ENCODE results near the gene ARMC5.

The ARMC5 gene

GRCh38 chr16:31476303-31477219, 17.3 kb downstream of the ARMC5 start:
- no peak for TF ChIP-seq GATA3 (IDR thresholded peaks at IDR 0.05; ENCODE audit: low read depth, low read length)

DNA sequence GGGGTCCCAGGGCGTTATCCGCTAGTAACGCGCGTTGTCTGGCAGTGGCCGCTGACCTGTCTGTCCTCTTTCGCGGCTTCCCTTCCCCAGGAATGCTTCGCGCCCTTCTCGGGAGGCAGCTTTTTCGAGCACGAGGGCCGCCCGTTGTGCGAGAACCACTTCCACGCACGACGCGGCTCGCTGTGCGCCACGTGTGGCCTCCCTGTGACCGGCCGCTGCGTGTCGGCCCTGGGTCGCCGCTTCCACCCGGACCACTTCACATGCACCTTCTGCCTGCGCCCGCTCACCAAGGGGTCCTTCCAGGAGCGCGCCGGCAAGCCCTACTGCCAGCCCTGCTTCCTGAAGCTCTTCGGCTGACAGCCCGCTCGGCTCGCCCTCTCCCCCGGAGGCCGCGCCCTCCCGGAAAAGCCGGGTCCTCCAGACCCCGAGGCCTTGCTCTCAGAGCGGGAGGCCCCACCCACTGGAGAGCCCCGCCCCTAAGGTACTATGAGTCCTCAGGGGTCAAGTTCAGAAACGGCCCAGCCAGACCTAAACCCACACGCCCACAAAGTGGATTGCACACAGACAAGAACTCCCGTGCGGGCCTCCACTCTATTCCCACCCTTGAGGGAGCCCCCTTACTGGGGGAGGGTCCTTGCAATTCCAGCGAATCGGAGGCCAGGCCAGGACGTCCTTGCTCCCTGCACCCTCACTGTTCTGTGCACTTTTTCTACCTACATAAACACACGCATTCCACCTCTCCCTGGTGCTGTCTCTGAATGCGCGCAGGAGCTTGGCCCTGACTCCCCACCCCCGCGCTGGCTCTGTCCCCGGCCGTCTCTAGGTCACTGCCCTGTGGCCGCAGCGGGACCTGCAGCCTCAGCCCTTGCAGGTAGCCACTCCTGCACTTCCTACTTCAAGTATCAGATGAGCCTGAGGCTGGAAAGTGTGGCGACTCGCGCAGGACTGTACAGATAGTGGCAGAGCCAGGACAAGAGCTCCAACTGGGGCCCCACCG, 18.2 kb downstream of the ARMC5 start:
- no peak for TF ChIP-seq GATA2 (IDR thresholded peaks at IDR 0.05; ENCODE audit: low read depth, low read length)

DNA sequence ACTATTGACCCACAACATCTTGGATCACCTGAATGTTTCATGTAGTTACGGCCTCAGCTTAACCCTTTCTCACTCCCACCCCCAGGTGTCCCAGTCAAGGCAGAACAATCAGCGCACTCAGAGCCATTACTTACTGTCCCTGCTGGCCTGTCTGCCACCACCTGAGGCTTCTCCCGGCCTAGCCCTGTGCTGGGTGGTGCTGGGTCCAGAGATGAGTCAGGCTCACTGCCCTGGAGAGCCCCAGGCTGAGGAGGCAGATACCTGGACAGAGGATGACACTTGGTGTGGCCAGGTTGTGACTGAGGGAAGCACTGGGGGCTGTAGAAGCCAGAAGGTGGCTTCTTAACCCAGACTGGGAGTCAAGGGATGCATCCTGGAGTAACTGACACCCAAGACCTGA, 19.7 kb downstream of the ARMC5 start:
- TF ChIP-seq GATA3 (IDR thresholded peaks at IDR 0.05; ENCODE audit: low read depth, low read length) (no peak), GATA2 (IDR thresholded peaks at IDR 0.05; ENCODE audit: low read depth, low read length) (no peak)

GRCh38 chr16:31479751-31480150, 20.4 kb downstream of the ARMC5 start:
- TF ChIP-seq GATA2 (IDR thresholded peaks at IDR 0.05; ENCODE audit: low read depth, low read length) (no peak), GATA3 (IDR thresholded peaks at IDR 0.05; ENCODE audit: low read depth, low read length) (no peak)

DNA sequence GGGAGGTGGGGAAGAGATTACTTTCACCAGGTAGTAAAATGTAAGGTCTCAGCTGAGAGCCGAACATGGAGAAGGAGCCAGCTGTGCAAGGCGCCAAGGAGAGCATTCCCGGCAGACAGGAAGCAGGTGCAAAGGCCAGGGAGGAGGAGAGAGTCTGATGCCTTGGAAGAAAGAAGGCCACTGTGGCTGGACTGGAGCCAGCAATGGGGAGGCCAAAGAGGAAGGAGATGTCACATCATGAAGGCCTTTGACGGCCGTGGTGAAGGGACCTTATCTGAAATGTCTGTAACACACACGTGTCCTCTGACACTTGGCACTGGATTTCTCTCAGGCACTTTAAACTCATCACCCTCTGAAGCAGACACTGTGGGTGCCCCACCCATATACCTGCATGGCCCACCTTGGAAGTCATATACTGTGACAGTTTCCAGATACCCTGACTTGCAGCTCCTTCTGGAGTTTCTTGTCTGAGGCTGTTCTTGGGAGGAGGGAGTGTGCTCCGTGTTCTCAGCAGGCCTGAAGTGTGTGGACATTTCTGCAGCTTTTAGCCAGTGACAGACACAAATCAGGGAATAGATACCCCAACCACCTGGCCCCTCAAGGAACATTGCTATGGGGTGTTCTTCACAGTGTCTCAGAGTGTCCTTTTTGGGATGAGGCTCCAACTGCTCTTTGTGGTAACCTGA, 21.7 kb downstream of the ARMC5 start:
- TF ChIP-seq GATA3 (IDR thresholded peaks at IDR 0.05; ENCODE audit: low read depth, low read length) (no peak), GATA2 (IDR thresholded peaks at IDR 0.05; ENCODE audit: low read depth, low read length) (no peak)

DNA sequence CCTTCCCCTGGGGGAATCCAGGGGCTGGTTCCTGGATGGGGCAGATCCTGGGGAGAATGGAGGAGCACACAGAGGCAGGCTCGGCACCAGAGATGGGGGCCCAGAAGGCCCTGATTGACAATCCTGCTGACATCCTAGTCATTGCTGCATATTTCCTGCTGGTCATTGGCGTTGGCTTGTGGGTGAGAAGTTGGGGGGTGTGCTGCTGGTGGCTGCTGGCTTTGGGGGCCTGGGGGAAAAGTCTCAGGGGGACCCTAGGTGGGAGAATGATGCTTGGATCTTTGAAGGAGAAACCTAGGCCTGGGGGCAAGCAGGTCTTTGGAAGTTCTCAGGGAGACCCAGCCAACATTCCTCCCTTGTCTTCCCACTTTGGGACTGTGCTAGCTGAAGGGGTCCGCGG, 23.8 kb downstream of the ARMC5 start, which contains the start of gene SLC5A2:
TSS of gene SLC5A2 (plus strand) at position 43 of the 400 bp plus-strand sequence. CDS start at position 57, 14 bp downstream.
- TF ChIP-seq GATA2 (IDR thresholded peaks at IDR 0.05; ENCODE audit: low read depth, low read length) = no peak
- no peak for TF ChIP-seq GATA3 (IDR thresholded peaks at IDR 0.05; ENCODE audit: low read depth, low read length)

DNA sequence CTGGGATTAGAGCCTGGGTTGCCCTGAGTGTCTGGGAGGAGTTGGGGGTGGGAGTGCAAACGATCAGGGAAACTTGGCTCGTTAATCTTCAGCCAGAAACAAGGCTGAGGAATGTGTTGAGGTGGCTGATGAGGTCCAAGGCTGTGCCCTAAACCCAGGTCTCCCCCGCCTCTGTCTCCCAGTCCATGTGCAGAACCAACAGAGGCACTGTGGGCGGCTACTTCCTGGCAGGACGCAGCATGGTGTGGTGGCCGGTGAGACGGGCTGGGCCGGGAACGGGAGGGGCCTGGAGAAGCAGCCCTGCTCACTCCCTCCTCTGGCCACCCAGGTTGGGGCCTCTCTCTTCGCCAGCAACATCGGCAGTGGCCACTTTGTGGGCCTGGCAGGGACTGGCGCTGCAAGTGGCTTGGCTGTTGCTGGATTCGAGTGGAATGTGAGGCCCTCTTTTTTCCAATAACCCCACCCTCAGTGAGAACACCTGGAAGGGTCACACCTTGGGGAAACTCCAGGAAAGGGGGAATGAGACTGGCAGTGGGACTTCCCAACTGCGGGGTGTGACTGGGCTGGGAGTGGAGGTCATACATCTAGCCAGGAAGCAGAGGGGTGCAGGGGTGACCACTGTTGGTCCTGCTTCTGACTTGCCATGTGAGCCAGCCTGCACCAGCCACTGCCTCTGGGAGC, 25.3 kb downstream of the ARMC5 start:
- TF ChIP-seq GATA3 (IDR thresholded peaks at IDR 0.05; ENCODE audit: low read depth, low read length) = no peak
- no peak for TF ChIP-seq GATA2 (IDR thresholded peaks at IDR 0.05; ENCODE audit: low read depth, low read length)

- TF ChIP-seq GATA2 (IDR thresholded peaks at IDR 0.05; ENCODE audit: low read depth, low read length) = no peak
- no peak for TF ChIP-seq GATA3 (IDR thresholded peaks at IDR 0.05; ENCODE audit: low read depth, low read length)
These were observed 26.3 kb downstream of the ARMC5 start for GRCh38 chr16:31485571-31485970.

- TF ChIP-seq GATA3 (IDR thresholded peaks at IDR 0.05; ENCODE audit: low read depth, low read length) (no peak), GATA2 (IDR thresholded peaks at IDR 0.05; ENCODE audit: low read depth, low read length) (no peak)
These were observed 26.7 kb downstream of the ARMC5 start for GRCh38 chr16:31486045-31486444.

GRCh38 chr16:31487071-31487719, 27.9 kb downstream of the ARMC5 start:
- TF ChIP-seq GATA3 (IDR thresholded peaks at IDR 0.05; ENCODE audit: low read depth, low read length) (no peak), GATA2 (IDR thresholded peaks at IDR 0.05; ENCODE audit: low read depth, low read length) (no peak)

- TF ChIP-seq GATA3 (IDR thresholded peaks at IDR 0.05; ENCODE audit: low read depth, low read length) (no peak), GATA2 (IDR thresholded peaks at IDR 0.05; ENCODE audit: low read depth, low read length) (no peak)
These were observed 28.6 kb downstream of the ARMC5 start for GRCh38 chr16:31487720-31488467.
